GM18873 (cell line): ENCODE data around the gene RALGPS2.

Experiments used
- ATAC-seq: cut with Tn5 transposase; IDR thresholded peaks from one replicate; pipeline ENCODE4 v1.9.1; 2021; ENCODE audit warnings: mild to moderate bottlenecking, moderate library complexity, moderate number of reproducible peaks; ENCODE audit not compliant: unreplicated experiment, low FRiP score

Gene RALGPS2

DNA sequence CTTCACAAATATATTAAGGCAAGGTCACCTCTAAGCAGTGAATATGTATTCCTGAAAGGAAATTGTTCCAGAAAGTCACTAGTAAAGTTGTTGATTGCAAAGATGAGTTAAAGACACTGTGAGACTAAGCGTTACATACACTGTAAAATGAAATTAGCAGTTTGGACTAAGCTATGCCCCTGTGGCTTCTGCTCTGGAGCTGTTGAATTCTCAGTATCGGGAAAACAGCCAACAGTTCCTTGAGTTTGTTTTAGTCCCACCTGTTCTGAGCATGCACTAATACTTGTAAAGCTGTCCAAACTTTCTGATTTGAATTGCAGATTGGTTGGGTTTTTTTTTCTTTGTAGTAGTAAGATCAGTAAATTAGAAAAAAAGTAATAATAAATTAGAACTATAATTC is 124.9 kb downstream of the RALGPS2 start:
- no peak for ATAC-seq

DNA sequence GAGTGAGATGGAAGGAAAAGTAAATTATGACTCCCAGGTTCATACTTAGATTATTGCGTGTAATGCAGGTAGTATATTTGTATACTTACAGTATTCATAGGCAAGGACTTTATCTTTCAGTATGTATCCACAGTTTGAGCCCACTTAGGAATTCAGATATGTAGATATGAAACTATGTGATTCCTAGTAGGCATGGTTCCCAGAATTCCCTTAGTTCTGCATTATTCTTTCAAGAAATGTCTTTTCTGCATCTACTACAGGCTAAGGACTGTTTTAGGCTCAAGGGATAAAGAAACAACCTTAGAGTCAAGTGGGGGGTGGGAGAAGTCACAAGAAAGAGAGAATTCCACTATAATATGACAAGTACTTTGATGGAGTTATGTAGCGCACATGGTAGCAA is 132.1 kb downstream of the RALGPS2 start:
- no peak for ATAC-seq

DNA sequence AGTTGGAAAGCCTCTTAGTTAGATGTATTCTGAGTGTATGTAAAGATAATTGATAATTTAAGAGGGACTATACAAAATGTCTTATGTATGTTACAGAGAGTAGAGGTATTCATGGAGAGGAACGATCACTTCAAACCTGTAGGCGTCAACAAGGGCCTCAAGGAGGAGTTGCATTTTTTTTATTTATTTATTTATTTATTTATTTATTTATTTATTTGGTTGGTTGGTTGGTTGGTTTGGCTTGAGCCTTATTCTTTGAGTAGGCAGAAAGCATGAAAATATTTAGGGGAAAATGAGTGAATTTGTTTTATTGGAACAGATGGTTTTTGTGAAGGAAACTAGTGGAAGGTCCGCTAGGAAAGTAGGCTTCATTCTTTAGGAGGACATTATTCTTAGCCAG is 137.4 kb downstream of the RALGPS2 start:
- ATAC-seq = no peak

DNA sequence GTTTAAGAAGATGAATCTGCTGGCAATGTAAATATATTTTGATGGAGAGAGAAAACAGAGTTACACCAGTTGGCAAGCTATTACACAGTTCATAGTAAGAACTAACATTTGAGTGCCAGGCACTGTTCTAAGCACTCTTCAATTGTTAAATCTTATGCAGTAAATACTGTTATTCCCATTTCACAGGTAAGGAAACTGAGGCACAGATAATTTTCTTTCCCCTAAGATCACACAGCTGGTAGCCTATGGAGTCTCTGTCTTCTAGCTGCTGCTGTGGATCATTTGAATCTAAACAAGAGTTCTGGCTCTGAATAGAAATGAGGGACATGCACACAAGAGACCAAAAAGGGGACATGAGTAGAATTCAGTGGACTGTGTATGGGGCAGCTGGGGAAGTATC is 137.8 kb downstream of the RALGPS2 start:
- no peak for ATAC-seq

- no peak for ATAC-seq
Measured at GRCh38 chr1:178864326-178864725, 139.3 kb downstream of the RALGPS2 start.

GRCh38 chr1:178867670-178868069 is 142.6 kb downstream of the RALGPS2 start:
- no peak for ATAC-seq

DNA sequence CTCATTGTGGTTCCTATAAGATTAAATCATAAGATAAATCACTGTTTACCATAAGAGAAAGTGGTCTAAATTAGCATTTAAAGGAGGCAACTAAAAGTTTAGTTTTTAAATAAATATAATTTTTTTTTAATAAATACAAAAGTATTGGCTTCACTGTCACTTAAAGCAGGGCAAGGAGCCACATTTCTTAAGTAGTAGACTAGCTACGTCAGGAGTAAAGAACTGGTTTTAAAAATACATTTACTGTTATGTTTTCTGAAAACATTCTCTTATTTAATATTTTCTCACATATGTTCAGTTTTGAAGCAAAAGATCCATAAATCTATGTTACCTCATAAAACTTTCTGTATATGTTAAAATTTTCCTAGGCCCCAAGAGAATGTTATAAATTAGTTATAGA is 143.7 kb downstream of the RALGPS2 start:
- no peak for ATAC-seq

DNA sequence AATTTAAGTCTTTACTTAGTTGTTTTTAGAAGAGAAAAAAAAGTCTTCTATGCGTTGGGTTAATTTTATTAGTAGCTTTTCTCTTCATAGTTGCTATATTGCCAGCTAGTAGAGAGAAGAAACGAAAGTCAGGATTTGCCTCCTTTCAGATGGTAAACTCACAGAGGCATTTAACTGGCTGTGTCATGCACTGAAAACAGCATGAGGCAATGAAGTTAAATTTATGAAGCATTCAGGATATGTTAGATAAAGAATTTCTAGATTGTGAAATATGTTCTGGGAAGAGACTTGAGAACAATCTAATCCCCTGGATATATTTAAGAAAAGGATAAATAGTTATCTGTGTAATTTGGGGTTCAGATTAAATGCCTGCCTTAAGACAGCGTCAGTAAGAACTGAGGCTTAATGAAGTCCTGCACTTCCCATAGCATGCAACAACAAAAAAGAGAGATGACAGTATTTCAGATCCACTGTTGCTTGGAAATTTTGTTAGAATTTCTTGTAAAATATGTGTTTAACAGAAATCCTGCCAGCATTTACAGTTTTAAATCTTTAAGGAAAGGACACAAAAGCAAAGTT is 144.2 kb downstream of the RALGPS2 start:
- ATAC-seq = no peak

DNA sequence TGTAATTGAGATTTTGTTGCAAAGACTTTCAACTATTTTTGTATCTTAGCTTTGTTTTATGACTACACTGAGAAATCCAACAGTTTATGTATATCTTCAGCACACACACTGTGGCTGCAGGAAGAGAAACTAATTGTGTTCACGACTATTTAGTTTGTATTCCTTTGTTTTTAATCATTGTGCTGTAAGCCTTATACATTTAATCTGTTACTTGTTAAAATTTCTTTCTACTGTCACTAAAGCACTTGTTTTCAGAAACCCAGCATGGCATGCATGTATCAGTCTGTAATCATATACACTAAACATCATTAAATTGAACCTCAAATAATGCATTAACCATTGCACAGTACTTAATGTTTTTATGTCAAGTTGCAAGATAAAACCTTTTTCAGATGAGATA is 145.2 kb downstream of the RALGPS2 start:
- no peak for ATAC-seq

GRCh38 chr1:178870944-178871343 is 145.9 kb downstream of the RALGPS2 start, which contains the start of gene ANGPTL1:
TSS of gene ANGPTL1 (minus strand) at chr1:178871077. CDS start at chr1:178865776, 5,301 bp downstream.
- ATAC-seq = no peak

DNA sequence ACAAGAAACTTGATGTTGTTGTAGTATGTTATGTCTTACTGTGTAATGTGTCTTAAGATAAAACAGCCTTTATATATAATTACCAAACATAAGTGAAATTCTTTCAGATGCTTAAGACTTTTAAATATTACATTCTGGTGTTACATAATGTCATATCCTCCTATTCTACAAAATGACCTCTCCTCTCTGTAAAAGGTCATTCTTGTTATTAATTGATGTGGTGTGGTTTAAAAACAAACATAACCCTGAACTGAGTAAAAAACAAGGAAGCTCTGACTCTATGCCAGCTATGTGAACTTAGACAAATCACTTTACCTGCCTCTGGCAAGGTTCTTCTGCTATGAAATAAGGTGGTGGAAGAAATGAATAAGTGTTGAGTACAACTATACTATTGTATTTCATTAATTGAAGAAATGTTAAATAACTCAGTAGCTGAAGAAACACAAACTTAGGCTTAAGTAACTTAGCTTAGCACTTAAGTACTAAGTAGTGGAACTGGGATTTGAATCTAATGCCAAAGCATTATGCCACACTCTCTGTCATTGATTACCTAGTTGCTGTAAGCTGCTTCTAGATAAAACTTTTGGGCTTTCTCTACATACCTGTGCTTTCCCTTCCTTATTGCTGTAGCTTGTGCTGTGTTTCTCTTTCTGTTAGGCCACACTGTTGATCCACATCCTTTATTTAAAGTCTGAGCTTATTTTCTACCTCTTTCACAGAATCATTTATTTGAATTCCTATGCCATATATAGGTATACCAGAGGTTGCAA is 146.7 kb downstream of the RALGPS2 start:
- ATAC-seq = no peak

DNA sequence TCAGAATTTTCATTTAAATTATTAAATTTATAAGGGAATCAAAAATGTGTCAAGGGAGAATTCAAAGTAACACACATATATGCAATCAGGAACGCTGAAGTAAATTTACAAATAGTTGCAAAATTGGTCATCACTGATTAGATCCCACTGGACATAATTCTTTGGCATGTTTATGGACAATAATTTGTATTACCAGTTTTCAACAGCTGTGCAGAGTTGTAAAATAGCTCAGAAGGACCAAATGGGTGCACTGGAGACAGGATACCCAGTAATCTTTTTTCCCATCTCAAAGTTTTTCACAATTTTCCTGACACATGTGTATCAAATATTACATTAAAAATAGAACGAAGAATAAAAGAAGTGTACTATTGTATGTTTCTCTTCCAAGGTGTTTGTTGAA is 149.9 kb downstream of the RALGPS2 start:
- no peak for ATAC-seq

DNA sequence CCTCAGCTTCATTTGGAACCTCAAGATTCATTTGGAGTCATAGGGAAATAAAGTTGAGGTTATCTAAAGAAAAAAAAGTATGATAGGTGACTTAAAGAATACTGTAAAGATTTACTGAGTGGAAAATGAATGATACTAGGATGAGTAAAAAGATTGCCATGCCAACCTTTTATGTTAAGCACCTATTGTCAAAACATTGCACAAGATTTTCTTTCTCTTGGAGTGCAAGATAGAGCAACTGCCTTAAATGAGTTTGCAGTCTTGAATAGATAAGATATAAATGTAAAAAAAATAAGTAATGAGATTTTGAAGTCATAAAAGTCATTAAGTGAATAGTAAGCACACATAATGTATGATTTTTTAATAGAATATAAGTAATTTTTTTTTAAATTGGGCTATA is 150.9 kb downstream of the RALGPS2 start:
- ATAC-seq = no peak

GRCh38 chr1:178877896-178878295 is 152.9 kb downstream of the RALGPS2 start:
- no peak for ATAC-seq

DNA sequence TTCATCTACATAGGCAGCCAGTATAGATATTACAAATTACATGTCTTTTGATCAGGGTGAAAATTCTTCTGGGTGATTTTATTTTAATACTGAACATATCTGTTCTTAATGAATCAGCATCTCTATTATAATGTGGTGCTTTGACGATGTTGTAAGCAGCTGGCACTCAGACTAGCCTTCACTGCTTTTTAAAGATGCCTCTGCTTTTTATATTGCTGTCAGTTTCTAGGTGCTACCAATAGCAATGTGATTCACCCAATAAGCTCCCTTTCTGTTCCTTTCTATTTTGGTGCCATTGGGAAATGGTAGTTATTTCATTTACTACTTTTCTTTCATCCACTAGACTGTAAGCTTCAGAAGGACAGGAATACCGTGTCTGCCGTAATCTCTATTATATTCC is 156.9 kb downstream of the RALGPS2 start:
- no peak for ATAC-seq

- no peak for ATAC-seq
Measured at GRCh38 chr1:178885869-178886268, 160.8 kb downstream of the RALGPS2 start.

DNA sequence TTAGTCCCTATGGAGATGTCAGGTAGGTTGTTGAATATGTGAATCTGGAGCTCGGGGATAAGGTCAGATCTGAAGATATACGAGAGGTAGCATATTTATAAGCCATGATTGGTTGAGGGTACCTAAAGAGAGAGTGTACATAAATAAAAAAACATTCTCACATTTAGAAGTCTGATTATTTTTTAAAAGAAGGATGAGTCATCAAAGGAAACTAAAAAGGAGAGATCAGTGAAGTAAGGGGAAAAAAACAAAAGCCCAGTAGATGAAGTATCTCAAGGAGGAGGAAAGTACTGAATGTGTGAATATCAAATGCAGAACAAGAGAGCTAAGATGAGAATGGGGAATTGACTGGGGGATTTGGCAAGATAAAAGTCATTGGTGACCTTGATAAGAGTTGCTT is 161.5 kb downstream of the RALGPS2 start:
- ATAC-seq = no peak

GRCh38 chr1:178895928-178896327 is 170.9 kb downstream of the RALGPS2 start:
- ATAC-seq = no peak

DNA sequence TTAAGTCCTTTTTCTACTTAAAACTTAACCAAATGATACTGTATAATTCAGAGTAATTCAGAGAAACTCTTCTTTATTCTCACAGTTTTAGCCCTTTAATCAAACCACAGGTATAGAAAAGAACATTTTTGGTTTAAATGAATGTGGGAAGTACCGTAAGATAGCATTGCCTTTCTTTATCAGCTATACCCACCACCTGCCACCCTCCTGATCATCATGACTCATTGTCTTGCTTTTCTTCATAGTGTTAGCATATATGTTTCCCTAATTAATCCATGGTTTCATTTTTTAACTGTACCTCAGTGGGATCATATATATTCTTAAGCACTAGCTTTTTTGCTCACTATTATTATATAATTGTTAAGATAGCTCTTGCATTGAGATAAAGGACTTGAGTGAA is 173.4 kb downstream of the RALGPS2 start:
- no peak for ATAC-seq

GRCh38 chr1:178899402-178899801 is 174.4 kb downstream of the RALGPS2 start:
- ATAC-seq = no peak

DNA sequence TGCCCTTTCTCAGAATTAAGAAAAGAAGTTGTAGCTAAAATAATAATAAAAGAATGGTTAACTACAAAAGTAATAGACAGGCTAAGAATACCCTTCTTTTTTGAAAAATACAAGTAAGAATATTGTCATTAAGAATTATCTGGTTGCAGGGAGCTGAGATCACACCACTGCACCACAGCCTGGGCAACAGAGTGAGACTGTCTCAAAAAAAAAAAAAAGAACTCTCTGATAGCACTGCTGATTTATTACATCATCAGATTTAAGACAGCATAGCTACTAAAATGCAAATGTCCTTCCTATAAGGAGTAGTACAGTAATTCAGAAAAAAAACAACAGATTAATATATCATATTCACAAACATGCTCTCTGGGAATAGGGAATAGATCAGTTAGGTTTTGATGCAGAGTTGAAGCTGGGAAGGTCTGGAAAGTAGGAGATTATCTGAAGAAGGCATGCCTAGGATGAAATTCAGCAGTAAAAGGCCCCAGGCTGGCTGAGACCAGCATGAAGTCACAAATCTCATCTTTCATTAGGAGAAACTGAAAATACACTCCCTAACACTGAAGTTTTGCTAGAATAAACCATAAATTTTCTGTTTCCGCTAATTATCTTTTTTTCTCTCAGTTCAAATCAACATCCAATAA is 176.6 kb downstream of the RALGPS2 start:
- no peak for ATAC-seq

DNA sequence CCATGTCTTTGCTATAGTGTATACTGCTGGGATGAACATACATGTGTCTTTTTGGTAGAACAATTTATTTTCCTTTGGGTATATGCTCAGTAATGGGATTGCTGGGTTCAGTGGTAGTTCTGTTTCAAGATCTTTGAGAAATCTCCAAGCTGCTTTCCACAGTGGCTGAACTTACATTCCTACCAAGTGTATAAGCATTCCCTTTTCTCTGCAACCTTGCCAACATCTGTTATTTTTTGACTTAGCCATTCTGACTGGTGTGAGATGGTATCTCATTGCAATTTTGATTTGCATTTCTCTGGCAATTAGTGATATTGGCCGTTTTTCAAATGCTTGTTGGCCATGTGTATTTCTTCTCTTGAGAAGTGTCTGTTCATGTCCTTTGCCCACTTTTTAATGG is 183.3 kb downstream of the RALGPS2 start:
- ATAC-seq = no peak
